Activated naive CD4-positive, alpha-beta T cell treated with anti-CD3 and anti-CD28 coated beads, Interleukin-2, amount 50 U/mL, for 72 hours (primary cell): ENCODE measurements around the gene KCNQ1. TPM values are rescaled to one million over a fixed set of nuclear protein-coding genes. Genes with fewer than 3 reads are reported as not detected.
A peak's percentile ranks its signal among the peaks of the same experiment; 100 is the strongest.
"Not testable (repeated sequence)": the region's sequence is repeated elsewhere in the genome, so short reads cannot be mapped to it uniquely, and the experiment has no call there.

Experiments
- ATAC-seq, 2 donors: fragments of 150-1000 bp; cut with Tn5 transposase; 2 replicates each; pipeline ENCODE4 v1.10.0; 2021; ENCODE audit warnings: mild to moderate bottlenecking in 2 of 2, moderate library complexity in 2 of 2
- DNase-seq, 2 donors: peaks; one replicate each; pipeline ENCODE4 v3.0.0; 2021 to 2022; ENCODE audit warnings: low spot score in 2 of 2
- H3K27ac Mint-ChIP-seq, 2 donors: one replicate each; pipeline ENCODE4 v1.8.0; 2022; ENCODE audit warnings: mild to moderate bottlenecking in 2 of 2, mixed read lengths in 2 of 2
- H3K36me3 Mint-ChIP-seq, 2 donors: one replicate each; pipeline ENCODE4 v1.8.0; 2022; ENCODE audit warnings: mixed read lengths in 2 of 2
- H3K9me3 Mint-ChIP-seq, 2 donors: one replicate each; pipeline ENCODE4 v1.8.0; 2022; ENCODE audit warnings: mixed read lengths in 2 of 2
- total RNA-seq, 2 donors: library from RNA; stranded (reverse); gene quantifications; one replicate each; pipeline ENCODE4 v1.2.3, GENCODE V29; 2022

The KCNQ1 gene
- total RNA-seq, 2 donors from 2014 or later: 12.2 to 19.3 TPM

GRCh38 chr11:2488004-2488403 is 43.2 kb downstream of the KCNQ1 start:
- no peak for ATAC-seq

GRCh38 chr11:2489083-2489482 is 44.3 kb downstream of the KCNQ1 start:
- H3K27ac Mint-ChIP-seq: no peak overlapping the region
- peaks cover 49 to 51% of the 10 kb centered on the region in 2 donors for H3K36me3 Mint-ChIP-seq
- no peak for DNase-seq
- ATAC-seq: no peak
- H3K9me3 Mint-ChIP-seq: peaks cover 34 to 40% of the 10 kb centered on the region in 2 donors

More at GRCh38 chr11:2488004-2488403, 43.2 kb downstream of the KCNQ1 start:
- no peak overlapping the region for H3K27ac Mint-ChIP-seq
- DNase-seq: no peak
- peaks cover 31 to 40% of the 10 kb centered on the region in 2 donors for H3K9me3 Mint-ChIP-seq
- H3K36me3 Mint-ChIP-seq: peaks cover 41 to 44% of the 10 kb centered on the region in 2 donors

- not testable (repeated sequence) for DNase-seq, H3K27ac Mint-ChIP-seq, ATAC-seq
- peaks cover 52 to 59% of the 10 kb centered on the region in 2 donors for H3K36me3 Mint-ChIP-seq
- H3K9me3 Mint-ChIP-seq: peaks cover 22 to 43% of the 10 kb centered on the region in 2 donors
Observed at GRCh38 chr11:2497951-2498350, 53.1 kb downstream of the KCNQ1 start.

- Mint-ChIP-seq H3K9me3 (peaks cover 22 to 41% of the 10 kb centered on the region in 2 donors), H3K36me3 (peaks cover 48 to 56% of the 10 kb centered on the region in 2 donors), H3K27ac (peak overlapping the region in 1 of 2 donors; percentile 16)
- no peak for DNase-seq
- no peak for ATAC-seq
Observed at GRCh38 chr11:2498750-2499149, 53.9 kb downstream of the KCNQ1 start.

GRCh38 chr11:2507212-2507901 is 62.5 kb downstream of the KCNQ1 start:
- H3K27ac Mint-ChIP-seq: peak overlapping the region in 1 of 2 donors; percentile 9
- peaks cover 0 to 4% of the 10 kb centered on the region in 2 donors for H3K9me3 Mint-ChIP-seq
- no peaks in the 10 kb centered on the region for H3K36me3 Mint-ChIP-seq
- ATAC-seq (no peak), DNase-seq (peak in 1 of 2 donors; percentile 41)

- Mint-ChIP-seq H3K9me3 (no peaks in the 10 kb centered on the region), H3K36me3 (no peaks in the 10 kb centered on the region), H3K27ac (no peak overlapping the region)
- ATAC-seq (no peak), DNase-seq (peak in 1 of 2 donors; percentile 45)
Observed at GRCh38 chr11:2507945-2508749, 63.3 kb downstream of the KCNQ1 start.

- no peaks in the 10 kb centered on the region for H3K36me3 Mint-ChIP-seq
- H3K27ac Mint-ChIP-seq: peak overlapping the region in 1 of 2 donors; percentile 78
- peak in 1 of 2 donors; percentile 44 for DNase-seq
- no peak for ATAC-seq
- H3K9me3 Mint-ChIP-seq: no peaks in the 10 kb centered on the region
Observed at GRCh38 chr11:2508793-2509192, 64.0 kb downstream of the KCNQ1 start.

- ATAC-seq: no peak
- DNase-seq: peak in 1 of 2 donors; percentile 18
- H3K27ac Mint-ChIP-seq: no peak overlapping the region
- no peaks in the 10 kb centered on the region for H3K36me3 Mint-ChIP-seq
- H3K9me3 Mint-ChIP-seq: no peaks in the 10 kb centered on the region
Observed at GRCh38 chr11:2509481-2510001, 64.7 kb downstream of the KCNQ1 start.

GRCh38 chr11:2510626-2511402 is 66.0 kb downstream of the KCNQ1 start:
- no peaks in the 10 kb centered on the region for H3K36me3 Mint-ChIP-seq
- H3K27ac Mint-ChIP-seq: peak overlapping the region; percentile 24 to 25
- no peak for ATAC-seq
- no peaks in the 10 kb centered on the region for H3K9me3 Mint-ChIP-seq
- DNase-seq: peak in 1 of 2 donors; percentile 47

- ATAC-seq (no peak), DNase-seq (peak in 1 of 2 donors; percentile 42)
- Mint-ChIP-seq H3K36me3 (no peaks in the 10 kb centered on the region), H3K9me3 (no peaks in the 10 kb centered on the region), H3K27ac (peak overlapping the region in 1 of 2 donors; percentile 24)
Observed at GRCh38 chr11:2511421-2512369, 66.9 kb downstream of the KCNQ1 start.

- H3K9me3 Mint-ChIP-seq: no peaks in the 10 kb centered on the region
- ATAC-seq (no peak), DNase-seq (peak; percentile 1 to 33)
- H3K27ac Mint-ChIP-seq: no peak overlapping the region
- H3K36me3 Mint-ChIP-seq: no peaks in the 10 kb centered on the region
Observed at GRCh38 chr11:2512431-2513407, 67.9 kb downstream of the KCNQ1 start.

- DNase-seq (peak in 1 of 2 donors; percentile 28), ATAC-seq (no peak)
- Mint-ChIP-seq H3K27ac (peak overlapping the region in 1 of 2 donors; percentile 25), H3K36me3 (no peaks in the 10 kb centered on the region), H3K9me3 (no peaks in the 10 kb centered on the region)
Observed at GRCh38 chr11:2513441-2513840, 68.6 kb downstream of the KCNQ1 start.

- H3K27ac Mint-ChIP-seq: no peak overlapping the region
- no peaks in the 10 kb centered on the region for H3K9me3 Mint-ChIP-seq
- H3K36me3 Mint-ChIP-seq: no peaks in the 10 kb centered on the region
- peak; percentile 1 to 38 for DNase-seq
- ATAC-seq: no peak
Observed at GRCh38 chr11:2515401-2516275, 70.8 kb downstream of the KCNQ1 start.
